Osteocyte (in vitro differentiated cells): ENCODE measurements around the gene PARVG. TPM values are rescaled to one million over a fixed set of nuclear protein-coding genes. Genes with fewer than 3 reads are reported as not detected.

ENCODE experiments used
- DNase-seq: peaks from one replicate; pipeline ENCODE4 v3.0.0; 2021; ENCODE audit warnings: mixed read lengths; ENCODE audit not compliant: unreplicated experiment; ENCODE audit errors: extremely low spot score
- H3K27ac Mint-ChIP-seq: one replicate; pipeline ENCODE4 v1.8.0; 2021; ENCODE audit warnings: mild to moderate bottlenecking, mixed read lengths; ENCODE audit not compliant: unreplicated experiment
- H3K27me3 Mint-ChIP-seq: one replicate; pipeline ENCODE4 v1.8.0; 2021; ENCODE audit warnings: mixed read lengths; ENCODE audit not compliant: unreplicated experiment
- H3K36me3 Mint-ChIP-seq: one replicate; pipeline ENCODE4 v1.8.0; 2021; ENCODE audit warnings: mixed read lengths; ENCODE audit not compliant: unreplicated experiment
- H3K4me1 Mint-ChIP-seq: one replicate; pipeline ENCODE4 v1.8.0; 2021; ENCODE audit warnings: mixed read lengths; ENCODE audit not compliant: unreplicated experiment
- H3K4me3 Mint-ChIP-seq: one replicate; pipeline ENCODE4 v1.8.0; 2021; ENCODE audit warnings: mild to moderate bottlenecking, moderate library complexity, mixed read lengths; ENCODE audit not compliant: unreplicated experiment
- H3K9me3 Mint-ChIP-seq: one replicate; pipeline ENCODE4 v1.8.0; 2021; ENCODE audit warnings: mixed read lengths; ENCODE audit not compliant: unreplicated experiment
- CTCF ChIP-seq: fragments of 200-600 bp; sonication (generic); IDR thresholded peaks from 2 replicates; pipeline ENCODE4 v1.5.0; 2021; ENCODE audit warnings: antibody characterized with exemption, mild to moderate bottlenecking, moderate library complexity
- total RNA-seq: library from RNA; stranded (reverse); gene quantifications from 2 replicates; pipeline ENCODE4 v1.2.1, GENCODE V29; 2021

The PARVG gene
- total RNA-seq, 1 donor from 2014 or later: not detected

- H3K36me3 Mint-ChIP-seq: no peaks in the 10 kb centered on the region
- H3K9me3 Mint-ChIP-seq: no peaks in the 10 kb centered on the region
- DNase-seq: no peak
- H3K27me3 Mint-ChIP-seq: peaks cover 18% of the 10 kb centered on the region
- no peak overlapping the region for H3K27ac Mint-ChIP-seq
- no peak overlapping the region for H3K4me3 Mint-ChIP-seq
- H3K4me1 Mint-ChIP-seq: no peaks in the 10 kb centered on the region
- no peak for TF ChIP-seq CTCF
These were observed 19.1 kb downstream of the PARVG start for GRCh38 chr22:44199866-44200265.

GRCh38 chr22:44200451-44200850, 19.7 kb downstream of the PARVG start:
- Mint-ChIP-seq H3K36me3 (no peaks in the 10 kb centered on the region), H3K27me3 (peaks cover 18% of the 10 kb centered on the region), H3K27ac (no peak overlapping the region), H3K4me1 (no peaks in the 10 kb centered on the region), H3K4me3 (no peak overlapping the region), H3K9me3 (no peaks in the 10 kb centered on the region)
- no peak for TF ChIP-seq CTCF
- no peak for DNase-seq

GRCh38 chr22:44200855-44201550, 20.3 kb downstream of the PARVG start:
- TF ChIP-seq CTCF: no peak
- Mint-ChIP-seq H3K4me1 (no peaks in the 10 kb centered on the region), H3K27me3 (peaks cover 18% of the 10 kb centered on the region), H3K9me3 (no peaks in the 10 kb centered on the region), H3K4me3 (no peak overlapping the region), H3K27ac (no peak overlapping the region), H3K36me3 (no peaks in the 10 kb centered on the region)
- no peak for DNase-seq

- TF ChIP-seq CTCF: no peak
- DNase-seq: no peak
- H3K4me3 Mint-ChIP-seq: no peak overlapping the region
- no peak overlapping the region for H3K27ac Mint-ChIP-seq
- no peaks in the 10 kb centered on the region for H3K4me1 Mint-ChIP-seq
- peaks cover 18% of the 10 kb centered on the region for H3K27me3 Mint-ChIP-seq
- no peaks in the 10 kb centered on the region for H3K9me3 Mint-ChIP-seq
- no peaks in the 10 kb centered on the region for H3K36me3 Mint-ChIP-seq
These were observed 20.9 kb downstream of the PARVG start for GRCh38 chr22:44201665-44202064.

GRCh38 chr22:44202261-44202789, 21.6 kb downstream of the PARVG start:
- Mint-ChIP-seq H3K27ac (no peak overlapping the region), H3K4me3 (no peak overlapping the region), H3K36me3 (no peaks in the 10 kb centered on the region), H3K4me1 (no peaks in the 10 kb centered on the region), H3K9me3 (no peaks in the 10 kb centered on the region), H3K27me3 (peaks cover 18% of the 10 kb centered on the region)
- no peak for TF ChIP-seq CTCF
- DNase-seq: no peak
